ENCODE results near the gene TMCO6. TPM values are rescaled to one million over a fixed set of nuclear protein-coding genes. Genes with fewer than 3 reads are reported as not detected.
"Not testable (repeated sequence)": the region's sequence is repeated elsewhere in the genome, so short reads cannot be mapped to it uniquely, and the experiment has no call there.

The TMCO6 gene
- total RNA-seq, 2 donors from 2014 or later: 22.9 to 30.6 TPM

DNA sequence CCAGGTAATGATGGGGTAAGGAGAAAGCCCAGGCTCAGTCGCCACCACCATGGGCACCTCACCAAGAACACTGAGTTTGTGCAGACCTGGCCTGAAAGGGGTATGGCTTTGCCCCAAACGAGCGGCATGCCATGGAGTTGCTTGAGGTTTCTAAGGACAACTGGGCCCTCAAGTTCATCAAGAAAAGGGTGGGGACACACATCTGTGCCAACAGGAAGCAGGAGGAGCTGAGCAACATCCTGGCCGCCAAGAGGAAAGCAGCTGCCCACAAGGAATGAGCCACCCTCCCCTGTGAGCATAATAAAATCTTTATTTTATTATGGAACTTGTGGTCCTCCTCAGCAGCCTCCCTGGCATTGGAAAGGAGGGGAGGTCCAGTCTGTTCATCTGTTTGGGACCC is 30.1 kb upstream of the TMCO6 start:
- Mint-ChIP-seq H3K4me3 (no peak overlapping the region), H3K27ac (no peak overlapping the region), H3K36me3 (ENCODE audit: low read depth) (no peaks in the 10 kb centered on the region), H3K27me3 (peaks cover 5% of the 10 kb centered on the region), H3K4me1 (peaks cover 9% of the 10 kb centered on the region), H3K9me3 (no peaks in the 10 kb centered on the region)
- no peak for ATAC-seq (replicated peaks)

- Mint-ChIP-seq H3K27me3 (peaks cover 5% of the 10 kb centered on the region), H3K36me3 (ENCODE audit: low read depth) (no peaks in the 10 kb centered on the region), H3K9me3 (no peaks in the 10 kb centered on the region), H3K4me1 (peaks cover 9% of the 10 kb centered on the region), H3K4me3 (no peak overlapping the region), H3K27ac (no peak overlapping the region)
- no peak for ATAC-seq (replicated peaks)
These were observed 28.2 kb upstream of the TMCO6 start for GRCh38 chr5:140611020-140611521.

DNA sequence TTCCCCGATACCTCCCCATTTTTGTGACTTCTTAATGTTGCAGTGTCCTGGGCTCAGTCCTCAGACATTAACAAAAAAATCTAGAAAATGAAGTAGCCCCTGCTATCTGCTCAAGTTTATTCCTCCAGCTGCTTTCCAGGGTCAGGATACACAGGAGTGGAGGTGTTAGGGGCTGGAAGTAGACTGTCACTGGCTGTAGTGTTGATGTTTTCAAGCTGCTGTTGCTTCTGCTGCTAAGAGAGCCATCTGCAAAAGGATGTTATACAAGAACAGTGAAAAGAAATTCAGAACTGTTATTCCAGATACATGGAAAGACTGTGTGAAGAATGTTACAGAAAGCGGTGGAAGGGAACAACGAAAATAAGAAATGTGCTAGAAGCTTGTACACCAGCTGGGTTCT is 16.9 kb upstream of the TMCO6 start:
- Mint-ChIP-seq H3K9me3 (no peaks in the 10 kb centered on the region), H3K36me3 (ENCODE audit: low read depth) (no peaks in the 10 kb centered on the region), H3K27me3 (no peaks in the 10 kb centered on the region), H3K4me3 (no peak overlapping the region), H3K4me1 (no peaks in the 10 kb centered on the region), H3K27ac (no peak overlapping the region)
- no peak for ATAC-seq (replicated peaks)

GRCh38 chr5:140623061-140623460 is 16.2 kb upstream of the TMCO6 start:
- not testable (repeated sequence) for ATAC-seq (replicated peaks); H3K9me3 Mint-ChIP-seq; H3K27ac Mint-ChIP-seq

DNA sequence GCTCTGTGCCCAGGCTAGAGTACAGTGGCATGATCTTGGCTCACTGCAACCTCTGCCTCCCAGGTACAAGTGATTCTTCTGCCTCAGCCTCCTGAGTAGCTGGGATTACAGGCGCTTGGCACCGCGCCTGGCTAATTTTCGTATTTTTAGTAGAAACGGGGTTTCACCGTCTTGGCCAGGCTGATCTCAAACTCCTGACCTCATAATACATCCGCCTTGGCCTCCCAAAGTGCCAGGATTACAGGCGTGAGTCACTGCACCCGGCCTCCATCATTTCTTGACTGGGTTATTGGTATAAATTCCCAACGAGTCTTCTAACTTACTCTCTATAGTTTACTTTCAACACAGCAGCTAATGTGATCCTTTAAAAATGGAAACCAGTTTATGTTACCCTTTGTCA is 14.4 kb upstream of the TMCO6 start:
- not testable (repeated sequence) for H3K4me1 Mint-ChIP-seq

More at GRCh38 chr5:140623061-140623460, 16.2 kb upstream of the TMCO6 start:
- not testable (repeated sequence) for H3K4me3 Mint-ChIP-seq; H3K4me1 Mint-ChIP-seq; H3K36me3 Mint-ChIP-seq (ENCODE audit: low read depth); H3K27me3 Mint-ChIP-seq

DNA sequence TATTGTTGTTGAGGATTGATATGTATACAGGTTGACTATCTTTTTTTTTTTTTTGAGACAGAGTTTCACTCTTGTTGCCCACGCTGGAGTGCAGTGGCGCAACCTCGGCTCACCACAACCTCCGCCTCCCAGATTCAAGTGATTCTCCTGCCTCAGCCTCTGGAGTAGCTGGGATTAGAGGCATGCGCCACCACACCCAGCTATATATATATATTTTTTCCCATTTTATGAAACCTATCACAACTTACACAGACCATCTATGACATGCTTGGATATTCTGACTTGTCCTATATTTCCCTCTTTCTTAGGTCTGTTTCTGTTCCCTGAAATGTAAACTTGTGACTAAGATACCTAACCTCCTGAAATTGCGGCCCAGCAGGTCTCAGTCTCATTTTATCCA is 11.3 kb upstream of the TMCO6 start:
- H3K27me3 Mint-ChIP-seq: no peaks in the 10 kb centered on the region
- H3K36me3 Mint-ChIP-seq (ENCODE audit: low read depth): no peaks in the 10 kb centered on the region
- no peak overlapping the region for H3K4me3 Mint-ChIP-seq
- H3K9me3 Mint-ChIP-seq: peaks cover 3% of the 10 kb centered on the region
- no peak for ATAC-seq (replicated peaks)
- H3K27ac Mint-ChIP-seq: no peak overlapping the region
- H3K4me1 Mint-ChIP-seq: peaks cover 5% of the 10 kb centered on the region

More for the DNA sequence above, 14.4 kb upstream of the TMCO6 start:
- H3K36me3 Mint-ChIP-seq (ENCODE audit: low read depth); H3K9me3 Mint-ChIP-seq; ATAC-seq (replicated peaks); H3K27ac Mint-ChIP-seq; H3K27me3 Mint-ChIP-seq; H3K4me3 Mint-ChIP-seq: not testable (repeated sequence)

DNA sequence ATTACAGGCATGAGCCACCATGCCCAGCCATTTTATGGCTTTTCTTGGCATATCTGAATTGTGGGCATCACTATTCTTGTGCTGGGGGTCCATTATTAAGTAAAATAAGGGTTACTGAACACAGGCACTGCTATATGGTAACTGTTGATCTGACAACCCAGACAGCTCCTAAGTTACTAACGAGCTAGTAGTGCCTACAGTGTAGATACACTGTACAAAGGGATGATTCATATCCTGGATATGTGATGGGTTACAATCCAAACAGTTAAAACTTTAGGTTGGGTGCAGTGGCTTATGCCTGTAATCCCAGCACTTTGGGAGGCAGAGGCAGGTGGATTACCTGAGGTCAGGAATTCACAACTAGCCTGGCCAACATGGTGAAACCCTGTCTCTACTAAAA is 10.5 kb upstream of the TMCO6 start:
- H3K9me3 Mint-ChIP-seq: peaks cover 3% of the 10 kb centered on the region
- no peak overlapping the region for H3K27ac Mint-ChIP-seq
- no peaks in the 10 kb centered on the region for H3K36me3 Mint-ChIP-seq (ENCODE audit: low read depth)
- H3K4me3 Mint-ChIP-seq: no peak overlapping the region
- no peaks in the 10 kb centered on the region for H3K27me3 Mint-ChIP-seq
- ATAC-seq (replicated peaks): no peak
- peaks cover 10% of the 10 kb centered on the region for H3K4me1 Mint-ChIP-seq

DNA sequence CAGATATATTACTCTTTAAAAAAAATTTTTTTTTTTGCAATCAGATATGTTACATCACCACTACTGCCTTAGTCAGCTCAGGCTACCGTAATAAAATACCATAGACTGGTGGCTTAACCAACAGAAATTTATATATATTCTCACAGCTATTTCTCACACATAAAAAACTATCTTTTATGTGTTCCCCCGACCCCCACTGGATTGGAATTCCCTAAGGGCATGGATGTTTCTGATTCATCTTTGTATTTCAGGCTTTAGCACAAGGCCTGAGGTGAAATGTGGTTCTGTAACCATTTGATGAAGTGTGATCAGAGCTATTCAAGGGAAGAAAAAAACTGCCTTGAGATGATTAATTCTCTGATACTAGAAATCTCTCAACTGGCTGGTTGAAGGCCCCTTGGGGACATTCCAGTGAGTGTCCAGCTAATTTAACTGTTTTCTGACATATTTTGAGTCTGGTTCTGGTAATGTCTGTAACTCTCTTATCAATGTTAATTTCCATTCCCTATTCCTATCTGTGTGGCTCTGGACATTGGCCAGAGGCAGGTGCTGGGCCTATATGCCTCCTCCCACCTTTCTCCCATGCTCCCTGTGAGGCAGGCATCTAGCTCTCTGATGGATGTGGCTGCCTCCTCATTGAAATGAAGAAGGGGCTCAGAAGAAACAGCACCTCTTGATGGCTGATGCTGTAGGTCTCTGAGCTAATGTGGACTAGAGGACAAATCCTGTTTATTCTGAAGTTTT is 8.8 kb upstream of the TMCO6 start:
- Mint-ChIP-seq H3K27ac (no peak overlapping the region), H3K4me3 (no peak overlapping the region), H3K9me3 (peaks cover 3% of the 10 kb centered on the region), H3K4me1 (peaks cover 10% of the 10 kb centered on the region), H3K36me3 (ENCODE audit: low read depth) (no peaks in the 10 kb centered on the region), H3K27me3 (no peaks in the 10 kb centered on the region)
- ATAC-seq (replicated peaks): no peak

DNA sequence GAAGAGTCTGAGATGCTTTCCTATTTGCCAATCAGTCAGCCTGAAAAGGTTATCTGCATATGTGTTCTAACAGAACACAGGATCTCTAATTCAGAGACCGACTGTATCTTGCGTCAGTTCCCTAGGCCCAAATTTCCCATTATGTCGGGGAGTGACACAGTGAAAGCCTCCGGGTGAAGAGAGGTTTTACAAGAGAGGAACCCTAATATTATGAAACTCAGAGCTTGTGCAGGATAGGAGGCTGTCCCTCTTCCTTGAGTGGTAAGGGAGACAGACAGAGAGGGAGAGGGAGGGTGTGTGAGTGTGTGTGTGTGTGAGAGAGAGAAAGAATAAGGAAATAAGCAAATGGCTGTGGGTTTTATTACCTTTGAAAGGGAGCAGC is 8.2 kb upstream of the TMCO6 start:
- no peaks in the 10 kb centered on the region for H3K36me3 Mint-ChIP-seq (ENCODE audit: low read depth)
- H3K4me3 Mint-ChIP-seq: no peak overlapping the region
- H3K9me3 Mint-ChIP-seq: peaks cover 3% of the 10 kb centered on the region
- no peak overlapping the region for H3K27ac Mint-ChIP-seq
- peaks cover 10% of the 10 kb centered on the region for H3K4me1 Mint-ChIP-seq
- ATAC-seq (replicated peaks): no peak
- H3K27me3 Mint-ChIP-seq: no peaks in the 10 kb centered on the region

- peak; percentile 28 for ATAC-seq (replicated peaks)
- Mint-ChIP-seq H3K36me3 (ENCODE audit: low read depth) (no peaks in the 10 kb centered on the region), H3K9me3 (peaks cover 3% of the 10 kb centered on the region), H3K27ac (no peak overlapping the region), H3K27me3 (no peaks in the 10 kb centered on the region), H3K4me1 (peaks cover 10% of the 10 kb centered on the region), H3K4me3 (peak overlapping the region; percentile 86)
These were observed 7.4 kb upstream of the TMCO6 start for GRCh38 chr5:140631831-140632365.

DNA sequence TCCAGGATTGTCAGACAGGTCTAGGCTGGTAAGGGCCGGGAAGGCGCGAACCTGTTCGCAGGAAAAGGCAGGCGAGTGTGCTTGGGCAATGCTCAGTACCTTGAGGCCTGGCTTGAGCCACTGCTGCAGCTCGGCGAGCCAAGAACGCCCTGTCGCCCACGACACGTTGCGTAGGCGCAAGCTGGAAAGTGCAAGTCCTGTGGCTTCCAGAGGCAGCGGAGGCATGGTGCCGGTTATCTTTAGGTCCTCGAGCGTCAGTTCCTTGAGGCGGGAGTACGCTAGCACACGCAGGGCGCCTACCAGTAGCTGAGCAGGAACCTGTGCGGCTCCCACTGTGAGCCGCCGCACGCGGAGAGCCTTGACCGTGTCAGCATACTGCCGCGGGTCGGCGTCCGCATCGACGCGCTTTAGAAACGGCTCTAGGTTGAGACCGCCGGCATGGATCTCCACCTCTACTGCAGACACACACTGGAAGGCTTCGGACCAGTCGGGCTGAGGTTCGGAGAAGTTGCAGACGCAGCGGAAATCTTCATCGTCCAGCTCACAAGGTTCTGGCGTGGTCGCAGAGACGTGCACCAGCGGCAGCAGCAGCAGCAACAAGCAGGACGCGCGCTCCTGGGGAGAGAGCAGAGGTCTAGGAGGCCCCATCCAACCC is 6.8 kb upstream of the TMCO6 start:
- Mint-ChIP-seq H3K9me3 (peaks cover 3% of the 10 kb centered on the region), H3K27me3 (no peaks in the 10 kb centered on the region), H3K36me3 (ENCODE audit: low read depth) (no peaks in the 10 kb centered on the region), H3K4me3 (peak overlapping the region; percentile 86), H3K4me1 (peaks cover 10% of the 10 kb centered on the region), H3K27ac (peak overlapping the region; percentile 67)
- peak; percentile 77 for ATAC-seq (replicated peaks)

DNA sequence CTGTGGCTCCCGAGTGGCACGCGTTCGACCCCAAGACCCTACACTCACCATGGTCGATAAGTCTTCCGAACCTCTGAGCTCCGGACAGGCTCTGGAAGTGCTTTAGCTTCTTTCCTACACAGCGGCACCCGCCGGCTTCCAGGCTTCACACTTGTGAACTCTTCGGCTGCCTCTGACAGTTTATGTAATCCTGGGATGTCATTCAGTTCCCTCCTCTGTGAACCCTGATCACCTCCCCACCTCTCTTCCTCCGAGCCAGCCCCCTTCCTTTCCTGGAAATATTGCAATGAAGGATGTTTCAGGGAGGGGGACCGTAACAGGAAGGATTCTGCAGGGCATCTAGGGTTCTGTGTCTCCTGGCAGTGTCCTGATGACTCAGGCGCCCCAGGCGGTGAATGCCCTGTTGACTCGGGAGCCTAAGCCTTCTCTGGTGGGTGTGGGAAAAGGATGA is 6.2 kb upstream of the TMCO6 start, which contains the start of gene CD14:
Gene CD14, minus strand, starts transcription at position 155 of the 451 bp plus-strand sequence. Its CDS starts 104 bp downstream, at position 51.
- H3K36me3 Mint-ChIP-seq (ENCODE audit: low read depth): no peaks in the 10 kb centered on the region
- peak; percentile 45 for ATAC-seq (replicated peaks)
- H3K27ac Mint-ChIP-seq: peak within 1 kb of the TSS; percentile 67
- peaks cover 13% of the 10 kb centered on the region for H3K4me1 Mint-ChIP-seq
- H3K4me3 Mint-ChIP-seq: peak within 1 kb of the TSS; percentile 86
- H3K27me3 Mint-ChIP-seq: no peaks in the 10 kb centered on the region
- H3K9me3 Mint-ChIP-seq: peaks cover 2% of the 10 kb centered on the region

GRCh38 chr5:140633501-140633900 is 5.8 kb upstream of the TMCO6 start:
- Mint-ChIP-seq H3K9me3 (no peaks in the 10 kb centered on the region), H3K27ac (peak overlapping the region; percentile 67), H3K4me3 (peak overlapping the region; percentile 86), H3K4me1 (peaks cover 17% of the 10 kb centered on the region), H3K36me3 (ENCODE audit: low read depth) (no peaks in the 10 kb centered on the region), H3K27me3 (no peaks in the 10 kb centered on the region)
- ATAC-seq (replicated peaks): no peak

DNA sequence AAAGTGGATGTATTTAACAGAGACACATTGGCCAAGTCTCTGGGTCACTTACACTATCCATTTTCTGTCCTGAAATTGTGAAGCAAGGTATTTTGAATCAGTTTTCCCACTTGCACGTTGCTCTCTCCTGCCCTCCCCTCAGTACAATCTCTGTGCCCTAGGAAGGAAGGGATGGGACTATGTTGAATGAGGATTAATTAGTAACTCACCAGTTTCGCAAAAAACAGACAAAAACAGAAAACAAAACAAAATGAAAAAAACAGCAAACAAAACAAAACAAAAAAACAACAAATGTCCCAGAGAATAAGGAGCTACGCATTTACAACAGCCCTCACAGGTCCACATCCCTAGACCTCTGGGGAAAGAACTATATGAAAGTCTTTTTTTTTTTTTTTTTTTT is 5.1 kb upstream of the TMCO6 start:
- H3K27ac Mint-ChIP-seq: no peak overlapping the region
- H3K36me3 Mint-ChIP-seq (ENCODE audit: low read depth): no peaks in the 10 kb centered on the region
- peaks cover 17% of the 10 kb centered on the region for H3K4me1 Mint-ChIP-seq
- peak overlapping the region; percentile 86 for H3K4me3 Mint-ChIP-seq
- no peak for ATAC-seq (replicated peaks)
- H3K27me3 Mint-ChIP-seq: no peaks in the 10 kb centered on the region
- H3K9me3 Mint-ChIP-seq: no peaks in the 10 kb centered on the region

Data from activated T-helper 17 cell treated with anti-CD3 and anti-CD28 coated beads, Interleukin-2, amount 50 U/mL, for 72 hours (primary cell).